HCT116 (cell line): ENCODE results near the gene PIPOX.

Experiments
- EGR1 ChIP-seq: IDR thresholded peaks from 2 replicates; pipeline ENCODE4 v1.6.1; 2012; ENCODE audit warnings: low read depth
- EZH2 ChIP-seq: fragments of 200-600 bp; sonication (generic); IDR thresholded peaks from 2 replicates; pipeline ENCODE4 v1.6.1; 2017; ENCODE audit warnings: antibody characterized with exemption, mixed run types
- TF ChIP-seq, protein P1 (sequence below), 3 experiments: fragments of 200-600 bp in 1 of 3; sonication (generic) in 1 of 3; IDR thresholded peaks in 2 of 3; conservative IDR thresholded peaks in 1 of 3; 2 replicates each; pipeline ENCODE4 v1.5.1; 2012 to 2017; ENCODE audit warnings: low read depth in 2 of 3, low read length in 2 of 3, antibody characterized with exemption in 1 of 3, borderline replicate concordance in 1 of 3, control low read depth in 1 of 3, mild to moderate bottlenecking in 1 of 3, mixed read lengths in 1 of 3, mixed run types in 1 of 3, moderate library complexity in 1 of 3; ENCODE audit not compliant: insufficient read depth in 1 of 3

DNA sequence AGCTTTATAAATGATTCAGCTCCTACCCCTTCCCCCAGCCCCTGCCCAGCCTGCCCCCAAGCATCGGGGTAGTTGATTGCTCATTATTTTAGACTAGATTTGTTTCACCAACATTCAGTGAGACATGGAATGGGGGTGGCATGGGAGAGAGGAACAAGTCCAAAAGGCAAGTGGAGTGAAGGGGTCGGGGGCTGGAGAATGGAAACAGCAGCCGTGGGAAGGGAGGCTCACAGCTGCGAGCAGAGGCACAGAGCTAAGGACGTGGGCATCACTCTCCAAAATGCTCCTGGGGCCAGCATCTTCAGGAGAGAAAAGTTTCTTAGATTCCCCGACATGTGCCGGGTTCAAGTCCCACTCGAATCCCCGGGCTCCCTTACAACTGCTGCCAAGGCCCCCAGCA is 19.3 kb downstream of the PIPOX start:
- TF ChIP-seq, protein P1, sequence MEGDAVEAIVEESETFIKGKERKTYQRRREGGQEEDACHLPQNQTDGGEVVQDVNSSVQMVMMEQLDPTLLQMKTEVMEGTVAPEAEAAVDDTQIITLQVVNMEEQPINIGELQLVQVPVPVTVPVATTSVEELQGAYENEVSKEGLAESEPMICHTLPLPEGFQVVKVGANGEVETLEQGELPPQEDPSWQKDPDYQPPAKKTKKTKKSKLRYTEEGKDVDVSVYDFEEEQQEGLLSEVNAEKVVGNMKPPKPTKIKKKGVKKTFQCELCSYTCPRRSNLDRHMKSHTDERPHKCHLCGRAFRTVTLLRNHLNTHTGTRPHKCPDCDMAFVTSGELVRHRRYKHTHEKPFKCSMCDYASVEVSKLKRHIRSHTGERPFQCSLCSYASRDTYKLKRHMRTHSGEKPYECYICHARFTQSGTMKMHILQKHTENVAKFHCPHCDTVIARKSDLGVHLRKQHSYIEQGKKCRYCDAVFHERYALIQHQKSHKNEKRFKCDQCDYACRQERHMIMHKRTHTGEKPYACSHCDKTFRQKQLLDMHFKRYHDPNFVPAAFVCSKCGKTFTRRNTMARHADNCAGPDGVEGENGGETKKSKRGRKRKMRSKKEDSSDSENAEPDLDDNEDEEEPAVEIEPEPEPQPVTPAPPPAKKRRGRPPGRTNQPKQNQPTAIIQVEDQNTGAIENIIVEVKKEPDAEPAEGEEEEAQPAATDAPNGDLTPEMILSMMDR (IDR thresholded peaks at IDR 0.05 in 2 of 3, conservative IDR thresholded peaks at IDR 0.05 in 1 of 3; ENCODE audit: borderline replicate concordance in 1 of 3, insufficient read depth in 1 of 3, low read depth in 2 of 3, low read length in 2 of 3): no peak
- no peak for TF ChIP-seq EGR1
- no peak for TF ChIP-seq EZH2
